Caco-2 (cell line): ENCODE measurements around the gene UGT1A6. TPM values are rescaled to one million over a fixed set of nuclear protein-coding genes. Genes with fewer than 3 reads are reported as not detected.

Experiments used
- BruUV-seq: library from RNA; stranded (reverse); fragments of 400-500 nt; replicated peaks from 2 replicates; lab custom pipeline; 2021; lab: Mats Ljungman, UMichigan
- CTCF ChIA-PET: fragments of 300-600 bp; sonication (Branson Sonifier 250); formaldehyde crosslinking; loops from one replicate; lab custom pipeline; 2022; ENCODE audit warnings: antibody characterized with exemption; lab: Charles Lee
- POLR2A ChIA-PET: fragments of 300-600 bp; sonication (Branson Sonifier 250); formaldehyde crosslinking; loops from one replicate; lab custom pipeline; 2022; ENCODE audit warnings: antibody characterized with exemption; lab: Charles Lee
- DNase-seq, 2 experiments: peaks; one replicate each; pipeline versions ENCODE4 v3.0.0 to v3.0.0-alpha.2; 2020 to 2022
- H3K27me3 ChIP-seq: replicated peaks from 2 replicates; pipeline ENCODE4 v1.6.0; 2011; ENCODE audit warnings: low read length; ENCODE audit not compliant: control insufficient read depth, insufficient read depth
- H3K36me3 ChIP-seq: 2 replicates; pipeline ENCODE4 v1.5.1; 2011; ENCODE audit warnings: low read length; ENCODE audit not compliant: control insufficient read depth, insufficient read depth
- H3K4me1 ChIP-seq: fragments of 250-450 bp; sonication (Bioruptor Pico); 2 replicates; pipeline ENCODE4 v1.5.1; 2020; ENCODE audit warnings: mild to moderate bottlenecking
- H3K4me3 ChIP-seq: 2 replicates; pipeline ENCODE4 v1.5.1; 2011; ENCODE audit warnings: low read depth, mild to moderate bottlenecking, control low read depth, low read length
- H3K9me3 ChIP-seq: fragments of 250-450 bp; sonication (Bioruptor Pico); 2 replicates; pipeline ENCODE4 v1.5.1; 2020; ENCODE audit warnings: mild to moderate bottlenecking, moderate library complexity
- H3K27ac Mint-ChIP-seq: one replicate; pipeline ENCODE4 v1.8.0; 2022; ENCODE audit warnings: mixed read lengths; ENCODE audit not compliant: unreplicated experiment
- H3K27me3 Mint-ChIP-seq: one replicate; pipeline ENCODE4 v1.8.0; 2022; ENCODE audit warnings: mixed read lengths; ENCODE audit not compliant: insufficient read depth, unreplicated experiment
- H3K36me3 Mint-ChIP-seq: one replicate; pipeline ENCODE4 v1.8.0; 2022; ENCODE audit warnings: mild to moderate bottlenecking, mixed read lengths; ENCODE audit not compliant: insufficient read depth, unreplicated experiment
- H3K4me1 Mint-ChIP-seq: one replicate; pipeline ENCODE4 v1.8.0; 2022; ENCODE audit warnings: low read depth, mixed read lengths; ENCODE audit not compliant: unreplicated experiment
- H3K4me3 Mint-ChIP-seq: one replicate; pipeline ENCODE4 v1.8.0; 2022; ENCODE audit warnings: mild to moderate bottlenecking, moderate library complexity, mixed read lengths; ENCODE audit not compliant: unreplicated experiment
- H3K9me3 Mint-ChIP-seq: one replicate; pipeline ENCODE4 v1.8.0; 2022; ENCODE audit warnings: mixed read lengths; ENCODE audit not compliant: unreplicated experiment
- CTCF ChIP-seq, 2 experiments: fragments of 200-600 bp in 1 of 2; IDR thresholded peaks; 1 replicate in 1 of 2; 2 replicates in 1 of 2; pipeline versions ENCODE4 v1.5.1 to v1.8.0; 2011 to 2022; ENCODE audit warnings: antibody characterized with exemption in 1 of 2, control low read depth in 1 of 2, inconsistent platforms in 1 of 2, low read depth in 1 of 2, low read length in 1 of 2, mild to moderate bottlenecking in 1 of 2, moderate library complexity in 1 of 2; ENCODE audit not compliant: insufficient read depth in 1 of 2, severe bottlenecking in 1 of 2, unreplicated experiment in 1 of 2
- intact Hi-C: fragments of 100-400 bp; cut with micrococcal nuclease; formaldehyde crosslinking; loops from one replicate; pipeline ENCODE4 v1.10.0; 2022; ENCODE audit not compliant: unreplicated experiment
- total RNA-seq: library from RNA; stranded (reverse); gene quantifications from 2 replicates; pipeline ENCODE4 v1.2.3, GENCODE V29; 2022

Gene UGT1A6
- total RNA-seq, 1 experiment from 2014 or later, result 33.9 TPM

- Mint-ChIP-seq H3K4me3 (no peak overlapping the region), H3K27me3 (no peaks in the 10 kb centered on the region), H3K4me1 (peaks cover 22% of the 10 kb centered on the region), H3K36me3 (peaks cover 10% of the 10 kb centered on the region), H3K27ac (no peak overlapping the region), H3K9me3 (peaks cover 6% of the 10 kb centered on the region)
- Histone ChIP-seq H3K4me3 (no peak overlapping the region), H3K36me3 (no peaks in the 10 kb centered on the region), H3K4me1 (peaks cover 27% of the 10 kb centered on the region), H3K27me3 (no peaks in the 10 kb centered on the region), H3K9me3 (no peaks in the 10 kb centered on the region)
- ChIA-PET CTCF (no interaction called here), POLR2A (no interaction called here)
- no peak for TF ChIP-seq CTCF (IDR thresholded peaks at IDR 0.05; ENCODE audit: insufficient read depth in 1 of 2, low read depth in 1 of 2, low read length in 1 of 2, severe bottlenecking in 1 of 2, unreplicated experiment in 1 of 2)
- no TSS peak for BruUV-seq
- DNase-seq, result no peak
- intact Hi-C loops, result no loop called here
Measured at GRCh38 chr2:233708942-233709341, 16.3 kb downstream of the UGT1A6 start.

- peak; percentile 75 to 78 for DNase-seq
- H3K27ac Mint-ChIP-seq, result peak overlapping the region; percentile 6
- CTCF ChIA-PET, result no interaction called here
- no peaks in the 10 kb centered on the region for H3K27me3 Mint-ChIP-seq
- intact Hi-C loops, result loop anchor here (2.0 to 5.0 kb wide), 3 partner anchors 129 to 231 kb away; partner anchors contain the start of gene USP40
- POLR2A ChIA-PET, result no interaction called here
- Histone ChIP-seq H3K36me3 (no peaks in the 10 kb centered on the region), H3K4me3 (no peak overlapping the region), H3K27me3 (no peaks in the 10 kb centered on the region), H3K4me1 (peaks cover 22% of the 10 kb centered on the region), H3K9me3 (no peaks in the 10 kb centered on the region)
- no peaks in the 10 kb centered on the region for H3K9me3 Mint-ChIP-seq
- H3K4me3 Mint-ChIP-seq, result no peak overlapping the region
- BruUV-seq, result no TSS peak
- TF ChIP-seq CTCF (IDR thresholded peaks at IDR 0.05; ENCODE audit: insufficient read depth in 1 of 2, low read depth in 1 of 2, low read length in 1 of 2, severe bottlenecking in 1 of 2, unreplicated experiment in 1 of 2), result peak; percentile 64 to 78
- peaks cover 6% of the 10 kb centered on the region for H3K36me3 Mint-ChIP-seq
- H3K4me1 Mint-ChIP-seq, result peaks cover 11% of the 10 kb centered on the region
Measured at GRCh38 chr2:233711312-233712008, 18.8 kb downstream of the UGT1A6 start.

- Mint-ChIP-seq H3K4me3 (no peak within 1 kb of the TSS), H3K27me3 (no peaks in the 10 kb centered on the region), H3K9me3 (no peaks in the 10 kb centered on the region), H3K36me3 (peaks cover 6% of the 10 kb centered on the region), H3K4me1 (peaks cover 11% of the 10 kb centered on the region), H3K27ac (peak within 1 kb of the TSS; percentile 6)
- Histone ChIP-seq H3K4me1 (peaks cover 16% of the 10 kb centered on the region), H3K4me3 (no peak within 1 kb of the TSS), H3K36me3 (no peaks in the 10 kb centered on the region), H3K9me3 (no peaks in the 10 kb centered on the region), H3K27me3 (no peaks in the 10 kb centered on the region)
- DNase-seq, result no peak
- ChIA-PET CTCF (interaction anchor here (0.6 kb wide), 1 partner anchor 796 kb away, joined by 3 read pairs; no protein-coding TSS in a partner anchor), POLR2A (no interaction called here)
- TF ChIP-seq CTCF (IDR thresholded peaks at IDR 0.05; ENCODE audit: insufficient read depth in 1 of 2, low read depth in 1 of 2, low read length in 1 of 2, severe bottlenecking in 1 of 2, unreplicated experiment in 1 of 2), result no peak
- intact Hi-C loops, result loop anchor here (5.0 kb wide), 2 partner anchors 130 to 145 kb away; partner anchors contain the start of gene USP40
- no TSS peak for BruUV-seq
Measured at GRCh38 chr2:233712611-233713261, 20.0 kb downstream of the UGT1A6 start, which contains the start of gene UGT1A5. Gene UGT1A5 (plus strand): TSS chr2:233712907. CDS start chr2:233712992, 85 bp downstream.
